ENCODE measurements around the gene VRTN.

DNA sequence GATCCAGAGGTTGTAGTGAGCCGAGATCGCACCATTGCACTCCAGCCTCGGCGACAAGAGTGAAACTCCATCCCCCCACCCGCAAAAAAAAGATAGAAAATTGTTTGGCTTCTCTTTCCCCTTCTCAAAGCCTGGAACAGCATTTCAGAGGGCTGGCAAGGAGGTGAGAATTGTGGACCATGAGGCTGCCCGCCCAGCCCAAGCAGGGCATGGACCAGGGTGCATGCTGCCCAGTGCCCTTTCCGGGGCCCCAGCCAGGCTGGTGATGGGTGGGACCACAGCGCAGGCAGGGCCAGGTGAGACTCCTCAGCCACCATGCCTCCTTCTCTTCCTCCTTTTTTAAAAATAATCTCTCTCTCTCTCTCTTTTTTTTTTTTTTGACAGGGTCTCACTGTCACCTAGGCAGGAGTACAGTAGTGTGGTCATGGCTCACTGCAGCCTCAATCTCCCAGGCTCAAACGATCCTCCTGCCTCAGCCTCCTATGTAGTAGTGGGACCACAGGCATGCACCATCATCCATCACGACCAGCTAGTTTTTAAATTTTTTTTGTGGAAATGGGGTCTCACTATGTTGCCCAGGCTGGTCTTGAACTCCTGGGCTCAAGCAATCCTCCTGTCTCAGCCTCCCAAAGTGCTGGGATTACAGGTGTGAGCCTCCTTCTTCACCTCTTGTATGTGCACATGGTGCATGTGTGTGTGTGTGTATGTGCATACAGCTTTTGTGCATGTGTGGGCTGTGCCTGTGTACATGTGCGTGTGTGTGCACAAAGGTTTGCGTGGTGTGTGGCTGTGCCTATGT, 55.5 kb downstream of the VRTN start:
- TF ChIP-seq BHLHE40 (IDR thresholded peaks at IDR 0.05; ENCODE audit: borderline replicate concordance) (no peak), ARNT (IDR thresholded peaks at IDR 0.05) (no peak), ELF4 (IDR thresholded peaks at IDR 0.05) (no peak), LEF1 (IDR thresholded peaks at IDR 0.05; ENCODE audit: borderline replicate concordance) (no peak), ZNF384 (IDR thresholded peaks at IDR 0.05) (no peak), CTBP1 (IDR thresholded peaks at IDR 0.05; ENCODE audit: borderline replicate concordance) (no peak), NFRKB (IDR thresholded peaks at IDR 0.05) (no peak), FOXA1 (IDR thresholded peaks at IDR 0.05) (no peak)
- TF ChIP-seq, protein P1, sequence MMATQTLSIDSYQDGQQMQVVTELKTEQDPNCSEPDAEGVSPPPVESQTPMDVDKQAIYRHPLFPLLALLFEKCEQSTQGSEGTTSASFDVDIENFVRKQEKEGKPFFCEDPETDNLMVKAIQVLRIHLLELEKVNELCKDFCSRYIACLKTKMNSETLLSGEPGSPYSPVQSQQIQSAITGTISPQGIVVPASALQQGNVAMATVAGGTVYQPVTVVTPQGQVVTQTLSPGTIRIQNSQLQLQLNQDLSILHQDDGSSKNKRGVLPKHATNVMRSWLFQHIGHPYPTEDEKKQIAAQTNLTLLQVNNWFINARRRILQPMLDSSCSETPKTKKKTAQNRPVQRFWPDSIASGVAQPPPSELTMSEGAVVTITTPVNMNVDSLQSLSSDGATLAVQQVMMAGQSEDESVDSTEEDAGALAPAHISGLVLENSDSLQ (IDR thresholded peaks at IDR 0.05): no peak

Measured in HEK293T (cell line).